Retinal pigment epithelial cell (primary cell): Measurements from ENCODE around the gene ASRGL1.

Source experiments
- DNase-seq: peaks from one replicate; pipeline ENCODE4 v3.0.0-alpha.2; 2010; ENCODE audit warnings: low read depth
- H3K4me3 ChIP-seq: 2 replicates; pipeline ENCODE4 v1.5.1; 2011; ENCODE audit warnings: mild to moderate bottlenecking, low read length, control low read depth, moderate library complexity
- TF ChIP-seq, protein P1 (sequence below): conservative IDR thresholded peaks from 2 replicates; pipeline ENCODE4 v1.5.1; 2011; ENCODE audit warnings: low read depth, low read length, control low read depth, inconsistent platforms

The ASRGL1 gene

GRCh38 chr11:62337303-62338181, at the start of gene ASRGL1:
TSS of gene ASRGL1 (plus strand) at chr11:62337448. CDS start at chr11:62337978, 530 bp downstream.
- peak; percentile 11 for DNase-seq
- TF ChIP-seq, protein P1, sequence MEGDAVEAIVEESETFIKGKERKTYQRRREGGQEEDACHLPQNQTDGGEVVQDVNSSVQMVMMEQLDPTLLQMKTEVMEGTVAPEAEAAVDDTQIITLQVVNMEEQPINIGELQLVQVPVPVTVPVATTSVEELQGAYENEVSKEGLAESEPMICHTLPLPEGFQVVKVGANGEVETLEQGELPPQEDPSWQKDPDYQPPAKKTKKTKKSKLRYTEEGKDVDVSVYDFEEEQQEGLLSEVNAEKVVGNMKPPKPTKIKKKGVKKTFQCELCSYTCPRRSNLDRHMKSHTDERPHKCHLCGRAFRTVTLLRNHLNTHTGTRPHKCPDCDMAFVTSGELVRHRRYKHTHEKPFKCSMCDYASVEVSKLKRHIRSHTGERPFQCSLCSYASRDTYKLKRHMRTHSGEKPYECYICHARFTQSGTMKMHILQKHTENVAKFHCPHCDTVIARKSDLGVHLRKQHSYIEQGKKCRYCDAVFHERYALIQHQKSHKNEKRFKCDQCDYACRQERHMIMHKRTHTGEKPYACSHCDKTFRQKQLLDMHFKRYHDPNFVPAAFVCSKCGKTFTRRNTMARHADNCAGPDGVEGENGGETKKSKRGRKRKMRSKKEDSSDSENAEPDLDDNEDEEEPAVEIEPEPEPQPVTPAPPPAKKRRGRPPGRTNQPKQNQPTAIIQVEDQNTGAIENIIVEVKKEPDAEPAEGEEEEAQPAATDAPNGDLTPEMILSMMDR = no peak
- H3K4me3 ChIP-seq = peak within 1 kb of the TSS; percentile 76

DNA sequence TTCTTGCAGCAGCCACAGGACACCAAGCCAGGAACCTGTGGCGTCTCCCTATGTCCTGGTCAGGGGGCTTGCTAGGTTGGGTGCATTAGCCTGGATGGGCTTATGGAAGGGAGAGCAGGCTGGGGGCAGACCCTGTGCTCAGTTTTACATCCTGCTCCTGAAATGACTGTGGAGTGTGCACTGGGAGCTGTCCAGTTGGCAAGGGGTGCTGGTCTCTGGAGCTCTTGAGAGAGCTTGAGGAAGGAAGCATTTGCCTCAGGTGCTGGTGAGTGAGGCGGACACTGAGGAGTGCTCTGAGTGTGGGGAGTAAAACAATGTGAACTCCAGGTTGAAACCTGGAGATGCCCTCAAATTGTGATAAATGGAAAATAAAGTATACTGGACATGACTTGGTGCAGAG, 41.7 kb upstream of the ASRGL1 start:
- no peak overlapping the region for H3K4me3 ChIP-seq
- peak; percentile 6 for DNase-seq
- TF ChIP-seq, protein P1 = no peak

- H3K4me3 ChIP-seq = no peak within 1 kb of the TSS
- no peak for DNase-seq
- TF ChIP-seq, protein P1 = no peak
Measured at GRCh38 chr11:62298975-62299374, 38.3 kb upstream of the ASRGL1 start, which contains the start of gene SCGB1D4. TSS of gene SCGB1D4 (minus strand) at chr11:62299075. CDS start at chr11:62299010, 65 bp downstream.

DNA sequence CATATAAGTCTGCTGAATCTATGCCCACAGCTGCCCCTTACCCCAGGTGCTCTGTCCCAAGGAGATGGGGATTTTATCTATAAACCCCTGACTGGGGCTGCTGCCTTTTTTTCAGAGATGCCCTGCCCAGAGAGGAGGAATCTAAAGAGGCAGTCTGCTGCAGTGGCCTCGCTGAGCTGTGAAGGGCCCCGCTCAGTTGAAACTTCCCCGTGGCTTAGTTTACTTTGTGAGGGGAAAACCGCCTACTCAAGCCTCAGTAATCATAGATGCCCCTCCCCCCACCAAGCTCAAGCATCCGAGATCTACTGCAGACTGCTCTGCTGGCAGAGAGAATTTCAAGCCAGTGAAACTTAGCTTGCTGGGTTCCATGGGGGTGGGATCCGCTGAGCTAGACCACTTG, 31.0 kb upstream of the ASRGL1 start:
- no peak overlapping the region for H3K4me3 ChIP-seq
- DNase-seq = no peak
- TF ChIP-seq, protein P1 = no peak

DNA sequence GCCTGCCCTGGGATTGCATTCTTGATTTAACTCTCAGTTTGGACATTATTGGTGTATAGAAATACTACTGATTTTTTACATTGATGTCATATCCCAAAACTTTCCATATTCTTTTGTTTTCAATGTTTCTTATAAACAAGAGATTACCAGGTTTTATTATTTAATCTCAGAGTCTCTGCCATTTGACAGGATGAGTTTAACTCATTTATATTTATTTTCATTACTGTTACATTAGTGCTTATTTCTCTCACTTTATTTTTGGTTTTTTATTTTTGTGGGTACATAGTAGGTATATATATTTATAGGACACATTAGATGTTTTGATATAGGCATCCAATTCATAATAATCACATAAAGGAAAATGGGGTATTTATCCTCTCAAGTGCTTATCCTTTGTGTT, 29.3 kb upstream of the ASRGL1 start:
- TF ChIP-seq, protein P1 = no peak
- H3K4me3 ChIP-seq = no peak overlapping the region
- no peak for DNase-seq

GRCh38 chr11:62309991-62310390, 27.3 kb upstream of the ASRGL1 start:
- TF ChIP-seq, protein P1 = no peak
- DNase-seq = no peak

DNA sequence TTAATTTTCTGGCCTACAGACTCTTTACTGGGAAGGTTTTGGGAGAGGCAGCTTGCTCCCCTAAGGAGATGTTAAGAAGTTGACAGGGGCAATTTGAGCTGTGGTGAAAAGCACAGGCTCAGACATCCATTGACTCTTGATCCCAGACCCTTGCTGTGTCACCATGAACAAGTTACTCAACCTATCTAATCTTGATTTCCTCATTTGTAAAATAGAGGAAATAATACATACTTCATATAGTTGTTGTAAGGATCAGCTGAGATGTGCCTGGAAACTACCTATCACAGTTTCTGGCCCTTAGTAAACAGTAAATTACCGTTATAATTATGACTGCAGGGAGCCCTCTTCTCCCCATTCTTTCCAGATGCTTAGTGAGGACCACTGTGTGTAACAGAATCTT, 21.8 kb upstream of the ASRGL1 start:
- DNase-seq = no peak
- H3K4me3 ChIP-seq = no peak overlapping the region
- TF ChIP-seq, protein P1 = no peak

More at GRCh38 chr11:62309991-62310390, 27.3 kb upstream of the ASRGL1 start:
- H3K4me3 ChIP-seq = no peak overlapping the region
